GM23338 (cell line): ENCODE data around the gene PNMA5. TPM values are rescaled to one million over a fixed set of nuclear protein-coding genes. Genes with fewer than 3 reads are reported as not detected.

Experiments used
- ATAC-seq: fragments of 200-7000 bp; cut with Tn5 transposase; 3 replicates; pipeline ENCODE4 v1.9.1; 2020
- DNase-seq: peaks from one replicate; pipeline ENCODE4 v3.0.0-alpha.2; 2015; ENCODE audit warnings: low spot score
- H2AFZ ChIP-seq: fragments of 200-600 bp; sonication (generic); 2 replicates; pipeline ENCODE4 v1.8.0; 2016; ENCODE audit warnings: antibody characterized with exemption, mild to moderate bottlenecking, moderate library complexity
- H3F3A ChIP-seq: fragments of 200-600 bp; sonication (generic); replicated peaks from 2 replicates; pipeline ENCODE4 v1.8.0; 2017; ENCODE audit warnings: antibody characterized with exemption, mixed run types, low read depth
- H3K27ac ChIP-seq: fragments of 200-600 bp; sonication (generic); 2 replicates; pipeline ENCODE4 v1.6.1; 2016; ENCODE audit warnings: low read depth
- H3K27me3 ChIP-seq: fragments of 200-600 bp; sonication (generic); 2 replicates; pipeline ENCODE4 v1.8.0; 2016; ENCODE audit warnings: mild to moderate bottlenecking, mixed run types, moderate library complexity; ENCODE audit not compliant: insufficient read depth
- H3K36me3 ChIP-seq: fragments of 200-600 bp; sonication (generic); 2 replicates; pipeline ENCODE4 v1.8.0; 2016; ENCODE audit warnings: mild to moderate bottlenecking; ENCODE audit not compliant: insufficient read depth
- H3K4me1 ChIP-seq: fragments of 200-600 bp; sonication (generic); 2 replicates; pipeline ENCODE4 v1.8.0; 2016; ENCODE audit warnings: mild to moderate bottlenecking, moderate library complexity; ENCODE audit not compliant: insufficient read depth
- H3K4me2 ChIP-seq: fragments of 200-600 bp; sonication (generic); 2 replicates; pipeline ENCODE4 v1.7.1; 2017; ENCODE audit warnings: mixed run types
- H3K4me3 ChIP-seq: fragments of 200-600 bp; sonication (generic); 2 replicates; pipeline ENCODE4 v1.6.1; 2016; ENCODE audit warnings: mixed run types
- H3K79me2 ChIP-seq: fragments of 200-600 bp; sonication (generic); replicated peaks from 2 replicates; pipeline ENCODE4 v1.8.0; 2017; ENCODE audit warnings: mild to moderate bottlenecking; ENCODE audit not compliant: insufficient read depth
- H3K9me2 ChIP-seq: fragments of 200-600 bp; sonication (generic); 2 replicates; pipeline ENCODE4 v1.8.0; 2017; ENCODE audit not compliant: insufficient read depth
- H4K20me1 ChIP-seq: fragments of 200-600 bp; sonication (generic); replicated peaks from 2 replicates; pipeline ENCODE4 v1.8.0; 2017; ENCODE audit warnings: mild to moderate bottlenecking; ENCODE audit not compliant: insufficient read depth
- H3K27ac Mint-ChIP-seq: 2 replicates; pipeline ENCODE4 v1.8.0; 2020; ENCODE audit warnings: inconsistent platforms, mild to moderate bottlenecking, moderate library complexity, mixed read lengths
- H3K27me3 Mint-ChIP-seq: 3 replicates; pipeline ENCODE4 v1.8.0; 2022; ENCODE audit warnings: low read depth, mild to moderate bottlenecking, moderate library complexity, mixed read lengths, inconsistent platforms; ENCODE audit not compliant: insufficient read depth, poor library complexity
- H3K36me3 Mint-ChIP-seq: 3 replicates; pipeline ENCODE4 v1.8.0; 2021; ENCODE audit warnings: low read depth, mild to moderate bottlenecking, inconsistent platforms, moderate library complexity, mixed read lengths
- H3K4me1 Mint-ChIP-seq: 3 replicates; pipeline ENCODE4 v1.8.0; 2020; ENCODE audit warnings: mild to moderate bottlenecking, inconsistent platforms, mixed read lengths
- H3K4me3 Mint-ChIP-seq: 3 replicates; pipeline ENCODE4 v1.8.0; 2021; ENCODE audit warnings: moderate library complexity, mild to moderate bottlenecking, inconsistent platforms, mixed read lengths
- H3K9me3 Mint-ChIP-seq: 3 replicates; pipeline ENCODE4 v1.8.0; 2020; ENCODE audit warnings: moderate library complexity, mild to moderate bottlenecking, inconsistent platforms, mixed read lengths
- CREB1 ChIP-seq: fragments of 250-450 bp; sonication (Bioruptor Pico); IDR thresholded peaks from 2 replicates; pipeline ENCODE4 v1.5.0; 2020; ENCODE audit warnings: low read depth, mild to moderate bottlenecking, moderate library complexity
- EZH2 ChIP-seq: fragments of 200-600 bp; sonication (generic); IDR thresholded peaks from one replicate; pipeline ENCODE4 v1.8.0; 2017; ENCODE audit warnings: antibody characterized with exemption, mild to moderate bottlenecking, low read depth; ENCODE audit not compliant: unreplicated experiment
- EZH2phosphoT487 ChIP-seq: fragments of 200-600 bp; sonication (generic); IDR thresholded peaks from one replicate; pipeline ENCODE4 v1.8.1; 2018; ENCODE audit warnings: antibody characterized with exemption; ENCODE audit not compliant: unreplicated experiment
- JUNB ChIP-seq: IDR thresholded peaks from one replicate; pipeline ENCODE4 v1.6.1; 2016; ENCODE audit warnings: antibody characterized with exemption; ENCODE audit not compliant: unreplicated experiment
- NANOG ChIP-seq: IDR thresholded peaks from 2 replicates; pipeline ENCODE4 v1.6.1; 2016; ENCODE audit warnings: antibody characterized with exemption, borderline replicate concordance
- POLR2AphosphoS5 ChIP-seq: IDR thresholded peaks from 2 replicates; pipeline ENCODE4 v1.6.1; 2016; ENCODE audit warnings: antibody characterized with exemption, low read depth
- STAT1 ChIP-seq: IDR thresholded peaks from one replicate; pipeline ENCODE4 v1.6.1; 2016; ENCODE audit warnings: antibody characterized with exemption; ENCODE audit not compliant: unreplicated experiment
- ZNF114 ChIP-seq: fragments of 250-450 bp; sonication (Bioruptor Pico); IDR thresholded peaks from 2 replicates; pipeline ENCODE4 v1.5.0; 2020; ENCODE audit warnings: mild to moderate bottlenecking, moderate library complexity
- ZNF331 ChIP-seq: fragments of 250-450 bp; sonication (Bioruptor Pico); IDR thresholded peaks from 2 replicates; pipeline ENCODE4 v1.5.0; 2020; ENCODE audit warnings: low read depth, mild to moderate bottlenecking, moderate library complexity
- polyA plus RNA-seq: library from polyadenylated mRNA; unstranded; fragments of >200 nt; fragmentation: Nextera tagmentation; extraction: Ambion mirVana; gene quantifications from 2 replicates; pipeline ENCODE4 v1.2.1, GENCODE V29; 2016
- total RNA-seq: library from RNA; depleted of rRNA; stranded (reverse); fragments of >200 nt; shearing (Covaris generic); gene quantifications from 2 replicates; pipeline ENCODE4 v1.2.3, GENCODE V29; 2014
- TF ChIP-seq, protein P1 (sequence below): IDR thresholded peaks from 2 replicates; pipeline ENCODE4 v1.6.1; 2016; ENCODE audit warnings: antibody characterized with exemption
- TF ChIP-seq, protein P2 (sequence below): IDR thresholded peaks from one replicate; pipeline ENCODE4 v1.6.1; 2018; ENCODE audit warnings: antibody characterized with exemption; ENCODE audit not compliant: unreplicated experiment
- TF ChIP-seq, protein P3 (sequence below): fragments of 250-450 bp; sonication (Bioruptor Pico); IDR thresholded peaks from 2 replicates; pipeline ENCODE4 v1.5.0; 2020; ENCODE audit warnings: mild to moderate bottlenecking, moderate library complexity

The PNMA5 gene
- total and polyA plus RNA-seq, 2 experiments from 2014 or later, result 0.24 to 0.49 TPM

GRCh38 chrX:152960115-152960514 lies 33.8 kb downstream of the PNMA5 start:
- Mint-ChIP-seq H3K27ac (no peak overlapping the region), H3K27me3 (peaks cover 4% of the 10 kb centered on the region), H3K4me3 (no peak overlapping the region), H3K36me3 (no peaks in the 10 kb centered on the region), H3K4me1 (peaks cover 3% of the 10 kb centered on the region; the same call in 2 of the 3 replicates), H3K9me3 (no peaks in the 10 kb centered on the region)
- Histone ChIP-seq H2AFZ (no peak overlapping the region), H3K79me2 (no peaks in the 10 kb centered on the region), H3K4me2 (no peak overlapping the region), H3K27me3 (no peaks in the 10 kb centered on the region), H3K27ac (no peak overlapping the region), H3K36me3 (no peaks in the 10 kb centered on the region), H4K20me1 (no peaks in the 10 kb centered on the region), H3F3A (no peaks in the 10 kb centered on the region), H3K9me2 (no peaks in the 10 kb centered on the region), H3K4me1 (no peaks in the 10 kb centered on the region; the same call in 1 of the 2 replicates), H3K4me3 (no peak overlapping the region)
- DNase-seq (no peak), ATAC-seq (no peak)
- no peak for TF ChIP-seq CREB1 (CRISPR knock-in tag)
- TF ChIP-seq EZH2, result no peak
- TF ChIP-seq, protein P1, sequence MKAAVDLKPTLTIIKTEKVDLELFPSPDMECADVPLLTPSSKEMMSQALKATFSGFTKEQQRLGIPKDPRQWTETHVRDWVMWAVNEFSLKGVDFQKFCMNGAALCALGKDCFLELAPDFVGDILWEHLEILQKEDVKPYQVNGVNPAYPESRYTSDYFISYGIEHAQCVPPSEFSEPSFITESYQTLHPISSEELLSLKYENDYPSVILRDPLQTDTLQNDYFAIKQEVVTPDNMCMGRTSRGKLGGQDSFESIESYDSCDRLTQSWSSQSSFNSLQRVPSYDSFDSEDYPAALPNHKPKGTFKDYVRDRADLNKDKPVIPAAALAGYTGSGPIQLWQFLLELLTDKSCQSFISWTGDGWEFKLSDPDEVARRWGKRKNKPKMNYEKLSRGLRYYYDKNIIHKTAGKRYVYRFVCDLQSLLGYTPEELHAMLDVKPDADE, result no peak
- TF ChIP-seq JUNB, result no peak
- TF ChIP-seq, protein P2, sequence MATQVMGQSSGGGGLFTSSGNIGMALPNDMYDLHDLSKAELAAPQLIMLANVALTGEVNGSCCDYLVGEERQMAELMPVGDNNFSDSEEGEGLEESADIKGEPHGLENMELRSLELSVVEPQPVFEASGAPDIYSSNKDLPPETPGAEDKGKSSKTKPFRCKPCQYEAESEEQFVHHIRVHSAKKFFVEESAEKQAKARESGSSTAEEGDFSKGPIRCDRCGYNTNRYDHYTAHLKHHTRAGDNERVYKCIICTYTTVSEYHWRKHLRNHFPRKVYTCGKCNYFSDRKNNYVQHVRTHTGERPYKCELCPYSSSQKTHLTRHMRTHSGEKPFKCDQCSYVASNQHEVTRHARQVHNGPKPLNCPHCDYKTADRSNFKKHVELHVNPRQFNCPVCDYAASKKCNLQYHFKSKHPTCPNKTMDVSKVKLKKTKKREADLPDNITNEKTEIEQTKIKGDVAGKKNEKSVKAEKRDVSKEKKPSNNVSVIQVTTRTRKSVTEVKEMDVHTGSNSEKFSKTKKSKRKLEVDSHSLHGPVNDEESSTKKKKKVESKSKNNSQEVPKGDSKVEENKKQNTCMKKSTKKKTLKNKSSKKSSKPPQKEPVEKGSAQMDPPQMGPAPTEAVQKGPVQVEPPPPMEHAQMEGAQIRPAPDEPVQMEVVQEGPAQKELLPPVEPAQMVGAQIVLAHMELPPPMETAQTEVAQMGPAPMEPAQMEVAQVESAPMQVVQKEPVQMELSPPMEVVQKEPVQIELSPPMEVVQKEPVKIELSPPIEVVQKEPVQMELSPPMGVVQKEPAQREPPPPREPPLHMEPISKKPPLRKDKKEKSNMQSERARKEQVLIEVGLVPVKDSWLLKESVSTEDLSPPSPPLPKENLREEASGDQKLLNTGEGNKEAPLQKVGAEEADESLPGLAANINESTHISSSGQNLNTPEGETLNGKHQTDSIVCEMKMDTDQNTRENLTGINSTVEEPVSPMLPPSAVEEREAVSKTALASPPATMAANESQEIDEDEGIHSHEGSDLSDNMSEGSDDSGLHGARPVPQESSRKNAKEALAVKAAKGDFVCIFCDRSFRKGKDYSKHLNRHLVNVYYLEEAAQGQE, result no peak
- no peak for TF ChIP-seq ZNF114 (CRISPR knock-in tag)
- no peak for TF ChIP-seq STAT1
- TF ChIP-seq, protein P3, sequence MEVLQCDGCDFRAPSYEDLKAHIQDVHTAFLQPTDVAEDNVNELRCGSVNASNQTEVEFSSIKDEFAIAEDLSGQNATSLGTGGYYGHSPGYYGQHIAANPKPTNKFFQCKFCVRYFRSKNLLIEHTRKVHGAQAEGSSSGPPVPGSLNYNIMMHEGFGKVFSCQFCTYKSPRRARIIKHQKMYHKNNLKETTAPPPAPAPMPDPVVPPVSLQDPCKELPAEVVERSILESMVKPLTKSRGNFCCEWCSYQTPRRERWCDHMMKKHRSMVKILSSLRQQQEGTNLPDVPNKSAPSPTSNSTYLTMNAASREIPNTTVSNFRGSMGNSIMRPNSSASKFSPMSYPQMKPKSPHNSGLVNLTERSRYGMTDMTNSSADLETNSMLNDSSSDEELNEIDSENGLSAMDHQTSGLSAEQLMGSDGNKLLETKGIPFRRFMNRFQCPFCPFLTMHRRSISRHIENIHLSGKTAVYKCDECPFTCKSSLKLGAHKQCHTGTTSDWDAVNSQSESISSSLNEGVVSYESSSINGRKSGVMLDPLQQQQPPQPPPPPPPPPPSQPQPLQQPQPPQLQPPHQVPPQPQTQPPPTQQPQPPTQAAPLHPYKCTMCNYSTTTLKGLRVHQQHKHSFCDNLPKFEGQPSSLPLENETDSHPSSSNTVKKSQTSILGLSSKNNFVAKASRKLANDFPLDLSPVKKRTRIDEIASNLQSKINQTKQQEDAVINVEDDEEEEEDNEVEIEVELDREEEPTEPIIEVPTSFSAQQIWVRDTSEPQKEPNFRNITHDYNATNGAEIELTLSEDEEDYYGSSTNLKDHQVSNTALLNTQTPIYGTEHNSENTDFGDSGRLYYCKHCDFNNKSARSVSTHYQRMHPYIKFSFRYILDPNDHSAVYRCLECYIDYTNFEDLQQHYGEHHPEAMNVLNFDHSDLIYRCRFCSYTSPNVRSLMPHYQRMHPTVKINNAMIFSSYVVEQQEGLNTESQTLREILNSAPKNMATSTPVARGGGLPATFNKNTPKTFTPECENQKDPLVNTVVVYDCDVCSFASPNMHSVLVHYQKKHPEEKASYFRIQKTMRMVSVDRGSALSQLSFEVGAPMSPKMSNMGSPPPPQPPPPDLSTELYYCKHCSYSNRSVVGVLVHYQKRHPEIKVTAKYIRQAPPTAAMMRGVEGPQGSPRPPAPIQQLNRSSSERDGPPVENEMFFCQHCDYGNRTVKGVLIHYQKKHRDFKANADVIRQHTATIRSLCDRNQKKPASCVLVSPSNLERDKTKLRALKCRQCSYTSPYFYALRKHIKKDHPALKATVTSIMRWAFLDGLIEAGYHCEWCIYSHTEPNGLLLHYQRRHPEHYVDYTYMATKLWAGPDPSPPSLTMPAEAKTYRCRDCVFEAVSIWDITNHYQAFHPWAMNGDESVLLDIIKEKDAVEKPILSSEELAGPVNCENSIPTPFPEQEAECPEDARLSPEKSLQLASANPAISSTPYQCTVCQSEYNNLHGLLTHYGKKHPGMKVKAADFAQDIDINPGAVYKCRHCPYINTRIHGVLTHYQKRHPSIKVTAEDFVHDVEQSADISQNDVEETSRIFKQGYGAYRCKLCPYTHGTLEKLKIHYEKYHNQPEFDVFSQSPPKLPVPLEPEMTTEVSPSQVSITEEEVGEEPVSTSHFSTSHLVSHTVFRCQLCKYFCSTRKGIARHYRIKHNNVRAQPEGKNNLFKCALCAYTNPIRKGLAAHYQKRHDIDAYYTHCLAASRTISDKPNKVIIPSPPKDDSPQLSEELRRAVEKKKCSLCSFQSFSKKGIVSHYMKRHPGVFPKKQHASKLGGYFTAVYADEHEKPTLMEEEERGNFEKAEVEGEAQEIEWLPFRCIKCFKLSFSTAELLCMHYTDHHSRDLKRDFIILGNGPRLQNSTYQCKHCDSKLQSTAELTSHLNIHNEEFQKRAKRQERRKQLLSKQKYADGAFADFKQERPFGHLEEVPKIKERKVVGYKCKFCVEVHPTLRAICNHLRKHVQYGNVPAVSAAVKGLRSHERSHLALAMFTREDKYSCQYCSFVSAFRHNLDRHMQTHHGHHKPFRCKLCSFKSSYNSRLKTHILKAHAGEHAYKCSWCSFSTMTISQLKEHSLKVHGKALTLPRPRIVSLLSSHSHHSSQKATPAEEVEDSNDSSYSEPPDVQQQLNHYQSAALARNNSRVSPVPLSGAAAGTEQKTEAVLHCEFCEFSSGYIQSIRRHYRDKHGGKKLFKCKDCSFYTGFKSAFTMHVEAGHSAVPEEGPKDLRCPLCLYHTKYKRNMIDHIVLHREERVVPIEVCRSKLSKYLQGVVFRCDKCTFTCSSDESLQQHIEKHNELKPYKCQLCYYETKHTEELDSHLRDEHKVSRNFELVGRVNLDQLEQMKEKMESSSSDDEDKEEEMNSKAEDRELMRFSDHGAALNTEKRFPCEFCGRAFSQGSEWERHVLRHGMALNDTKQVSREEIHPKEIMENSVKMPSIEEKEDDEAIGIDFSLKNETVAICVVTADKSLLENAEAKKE (CRISPR knock-in tag), result no peak
- TF ChIP-seq ZNF331 (CRISPR knock-in tag), result no peak
- no peak for TF ChIP-seq NANOG
- no peak for TF ChIP-seq EZH2phosphoT487
- TF ChIP-seq POLR2AphosphoS5, result no peak
